ENCODE results near the gene RPA1. TPM values are rescaled to one million over a fixed set of nuclear protein-coding genes. Genes with fewer than 3 reads are reported as not detected.

The RPA1 gene
- polyA plus RNA-seq, 3 donors = 18.5 to 27.4 (median 23.8) TPM

DNA sequence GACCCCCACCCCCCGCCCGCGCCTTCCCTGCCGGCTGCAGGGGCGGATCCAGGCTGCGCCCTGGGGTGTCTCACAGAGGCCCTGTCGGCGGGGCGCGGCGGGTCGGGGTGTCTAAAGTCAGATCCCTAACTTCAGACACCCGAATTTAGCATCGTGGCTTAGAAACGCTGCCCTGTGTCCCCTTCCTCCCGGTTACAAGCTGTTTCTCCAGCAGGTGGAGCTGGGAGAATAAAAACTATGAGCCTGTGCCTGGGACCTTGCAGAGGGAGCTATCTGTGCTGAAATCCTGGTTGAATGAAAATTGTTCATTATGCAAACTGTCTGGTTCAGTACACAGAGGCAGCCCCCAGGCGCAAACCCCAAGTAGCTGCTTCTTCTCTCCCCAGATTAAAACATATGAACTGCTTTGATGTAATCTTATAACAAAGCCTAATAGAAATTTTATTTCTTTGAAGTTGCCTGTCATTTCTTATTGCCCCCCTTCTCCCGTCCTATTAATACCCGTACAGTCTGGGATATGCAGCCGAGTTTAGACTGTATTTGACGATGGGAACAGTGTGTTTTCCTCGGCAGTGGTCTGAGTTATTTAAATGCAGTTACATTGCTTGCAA, 79.0 kb downstream of the RPA1 start:
- peaks cover 9% of the 10 kb centered on the region for H3K4me1 Mint-ChIP-seq
- intact Hi-C loops (cut with micrococcal nuclease) = loop anchor here in 1 of 2 donors (10.0 kb wide), 1 partner anchor 336 kb away; no protein-coding TSS in a partner anchor

DNA sequence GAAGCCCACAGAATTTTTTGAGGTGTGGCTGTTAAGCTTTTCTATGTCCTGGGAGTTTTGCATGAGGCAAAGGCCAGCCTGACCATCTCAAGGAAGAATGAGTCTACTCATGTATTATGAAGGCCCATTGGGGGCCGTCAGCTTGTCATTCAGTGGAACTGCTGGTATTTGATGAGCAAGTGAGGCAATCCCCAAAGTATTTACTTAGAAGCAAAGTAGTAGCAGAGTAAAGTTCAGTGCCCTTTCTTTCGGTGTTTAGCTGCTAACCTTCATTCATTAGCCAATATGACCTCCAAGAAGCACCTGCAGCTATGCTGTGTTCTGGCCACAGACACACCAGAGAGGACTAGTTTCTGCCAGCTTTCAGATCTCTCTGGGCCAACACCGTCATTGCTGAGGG, 80.2 kb downstream of the RPA1 start:
- Histone ChIP-seq H2AFZ (ENCODE audit: insufficient read depth, low read depth, low read length, poor library complexity, severe bottlenecking) (no peak overlapping the region), H3K27ac (ENCODE audit: low read depth in 1 of 2, low read length in 2 of 2) (no peak overlapping the region), H3K27me3 (ENCODE audit: control insufficient read depth in 2 of 2, insufficient read depth in 2 of 2, low read length in 2 of 2) (peaks cover 45 to 59% of the 10 kb centered on the region in 2 donors), H3K9ac (ENCODE audit: insufficient read depth, low read length, poor library complexity, severe bottlenecking) (no peak overlapping the region), H3K36me3 (replicated peaks in 1 of 2; ENCODE audit: control insufficient read depth in 1 of 2, insufficient read depth in 2 of 2, low read length in 2 of 2) (no peaks in the 10 kb centered on the region), H3K79me2 (ENCODE audit: insufficient read depth, low read length) (no peaks in the 10 kb centered on the region), H3K4me1 (ENCODE audit: control insufficient read depth in 1 of 2, insufficient read depth in 2 of 2, low read length in 2 of 2) (peaks cover 4 to 9% of the 10 kb centered on the region in 2 donors), H3K4me3 (replicated peaks in 1 of 3; ENCODE audit: low read depth in 2 of 3, low read length in 3 of 3) (no peak overlapping the region), H3K4me2 (replicated peaks; ENCODE audit: extremely low read depth, low read length, poor library complexity, severe bottlenecking) (no peak overlapping the region), H4K20me1 (ENCODE audit: insufficient read depth, low read length) (no peaks in the 10 kb centered on the region), H3K9me3 (replicated peaks in 1 of 2; ENCODE audit: control insufficient read depth in 1 of 2, insufficient read depth in 1 of 2, low read length in 2 of 2) (peaks cover 0 to 11% of the 10 kb centered on the region in 2 donors)
- TF ChIP-seq CTCF (IDR thresholded peaks at IDR 0.05) = no peak
- intact Hi-C loops (cut with micrococcal nuclease) = loop anchor here (10.0 kb wide), 2 partner anchors 335 to 835 kb away; partner anchors contain the start of gene CCDC92B (in 1 of the 2)
- Mint-ChIP-seq H3K27me3 (ENCODE audit: low read depth in 3 of 3) (peaks cover 68 to 89% (median 78%) of the 10 kb centered on the region in 3 donors), H3K36me3 (peaks cover 0 to 3% of the 10 kb centered on the region in 2 donors), H3K9me3 (peaks cover 0 to 10% (median 3%) of the 10 kb centered on the region in 7 donors), H3K27ac (no peak overlapping the region), H3K4me1 (peaks cover 9% of the 10 kb centered on the region), H3K4me3 (peak overlapping the region in 1 of 2 donors; percentile 50)
- WGBS (ENCODE audit: insufficient coverage) = 100% methylated on average over 1 of the region's 3 CpGs
- DNase-seq = no peak

More for the DNA sequence above, 79.0 kb downstream of the RPA1 start:
- Mint-ChIP-seq H3K9me3 (peaks cover 0 to 10% (median 3%) of the 10 kb centered on the region in 7 donors), H3K36me3 (peaks cover 0 to 3% of the 10 kb centered on the region in 2 donors), H3K27me3 (ENCODE audit: low read depth in 3 of 3) (peaks cover 65 to 90% (median 79%) of the 10 kb centered on the region in 3 donors), H3K27ac (no peak overlapping the region), H3K4me3 (peak overlapping the region in 1 of 2 donors; percentile 75)
- Histone ChIP-seq H3K27me3 (ENCODE audit: control insufficient read depth in 2 of 2, insufficient read depth in 2 of 2, low read length in 2 of 2) (peaks cover 54 to 66% of the 10 kb centered on the region in 2 donors), H4K20me1 (ENCODE audit: insufficient read depth, low read length) (no peaks in the 10 kb centered on the region), H3K79me2 (ENCODE audit: insufficient read depth, low read length) (no peaks in the 10 kb centered on the region), H3K36me3 (replicated peaks in 1 of 2; ENCODE audit: control insufficient read depth in 1 of 2, insufficient read depth in 2 of 2, low read length in 2 of 2) (no peaks in the 10 kb centered on the region), H3K4me2 (replicated peaks; ENCODE audit: extremely low read depth, low read length, poor library complexity, severe bottlenecking) (no peak overlapping the region), H3K4me1 (ENCODE audit: control insufficient read depth in 1 of 2, insufficient read depth in 2 of 2, low read length in 2 of 2) (peaks cover 4 to 9% of the 10 kb centered on the region in 2 donors), H3K9me3 (replicated peaks in 1 of 2; ENCODE audit: control insufficient read depth in 1 of 2, insufficient read depth in 1 of 2, low read length in 2 of 2) (peaks cover 0 to 11% of the 10 kb centered on the region in 2 donors), H3K27ac (ENCODE audit: low read depth in 1 of 2, low read length in 2 of 2) (no peak overlapping the region), H3K4me3 (replicated peaks in 1 of 3; ENCODE audit: low read depth in 2 of 3, low read length in 3 of 3) (no peak overlapping the region), H2AFZ (ENCODE audit: insufficient read depth, low read depth, low read length, poor library complexity, severe bottlenecking) (no peak overlapping the region), H3K9ac (ENCODE audit: insufficient read depth, low read length, poor library complexity, severe bottlenecking) (no peak overlapping the region)
- TF ChIP-seq CTCF (IDR thresholded peaks at IDR 0.05) = no peak
- DNase-seq = no peak
- WGBS (ENCODE audit: insufficient coverage) = 1% methylated on average over 14 of the region's 22 CpGs

Data from CD14-positive monocyte (primary cell).